ENCODE measurements around the gene BANP.

DNA sequence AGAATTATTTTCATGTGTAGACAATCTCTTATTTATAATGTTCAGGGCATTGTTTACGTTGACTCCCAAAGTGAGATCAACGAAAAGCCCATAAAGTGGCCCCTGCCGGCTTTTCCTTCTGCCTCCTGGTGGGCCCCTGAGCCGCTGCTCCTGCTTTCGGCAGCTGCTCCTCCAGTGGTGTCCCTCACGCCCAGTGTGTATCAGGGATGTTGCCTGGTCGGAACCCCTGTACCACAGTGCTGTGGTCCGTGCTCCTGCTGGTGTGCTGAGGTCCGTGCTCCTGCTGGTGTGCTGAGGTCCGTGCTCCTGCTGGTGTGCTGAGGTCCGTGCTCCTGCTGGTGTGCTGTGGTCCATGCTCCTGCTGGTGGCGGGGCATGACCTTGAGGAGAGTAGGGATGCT, 107.6 kb downstream of the BANP start:
- TF ChIP-seq CTCF (conservative IDR thresholded peaks at IDR 0.05; ENCODE audit: low read depth, low read length) (no peak), EZH2phosphoT487 (IDR thresholded peaks at IDR 0.05; ENCODE audit: borderline replicate concordance, low read length) (no peak)

Data from PC-3 (cell line).